ENCODE measurements around the gene PNLDC1. TPM values are rescaled to one million over a fixed set of nuclear protein-coding genes. Genes with fewer than 3 reads are reported as not detected.

PNLDC1 gene
- total and polyA plus RNA-seq, 9 of the 15 experiments (the other 6 are each of a cell fraction or from before 2014, with no cell fraction given) = 0.12 TPM; not detected in 8

DNA sequence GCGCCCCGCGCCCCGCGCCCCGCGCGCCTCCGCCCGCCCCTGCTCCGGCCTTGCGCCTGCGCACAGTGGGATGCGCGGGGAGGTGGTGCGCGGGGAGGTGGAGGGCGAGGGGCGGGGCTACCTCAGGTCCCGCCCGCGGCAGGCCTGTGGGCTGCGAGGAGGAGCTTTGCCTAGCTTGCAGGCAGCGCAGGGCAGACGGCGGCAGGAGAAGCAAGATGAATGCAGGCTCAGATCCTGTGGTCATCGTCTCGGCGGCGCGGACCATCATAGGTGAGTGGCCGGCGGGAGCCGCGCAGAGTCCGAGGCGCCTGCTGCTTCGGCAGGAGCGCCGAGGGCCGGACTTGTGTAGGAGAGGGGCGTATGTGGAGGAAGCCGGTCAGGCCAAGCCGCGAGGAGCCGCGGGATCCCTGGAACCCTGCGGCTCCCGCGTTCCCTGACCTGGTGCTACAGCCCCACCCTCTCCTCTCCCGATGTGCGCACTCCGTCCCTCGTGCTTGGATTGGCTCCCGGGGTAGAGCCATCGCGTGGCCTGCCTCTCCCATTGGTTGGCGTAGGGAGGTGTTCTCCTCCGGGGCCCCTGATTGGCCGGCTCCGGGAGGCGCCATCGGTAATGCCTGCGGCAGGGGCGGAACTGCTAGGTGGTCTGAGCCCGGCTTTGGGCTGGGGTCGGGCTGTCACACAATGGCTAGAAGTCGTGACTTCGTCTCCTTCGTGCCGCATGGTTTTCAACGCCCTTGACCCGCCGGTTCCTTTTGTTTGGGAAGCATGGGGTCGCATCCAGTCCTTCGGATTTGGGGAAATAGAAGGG is 38.0 kb upstream of the PNLDC1 start, which contains the start of gene ACAT2 (continued):
- TF ChIP-seq LCOR (CRISPR knock-in tag; IDR thresholded peaks at IDR 0.05) (peak; percentile 46; the same call in 1 of the 2 replicates), USF1 (CRISPR knock-in tag; IDR thresholded peaks at IDR 0.05) (0 out of 2 replicates have a peak, but pooled peaks have one; percentile 32), SUPT5H (IDR thresholded peaks at IDR 0.05) (peak; percentile 93), ZBTB17 (CRISPR knock-in tag; IDR thresholded peaks at IDR 0.05) (peak; percentile 87), SP1 (CRISPR knock-in tag; IDR thresholded peaks at IDR 0.05) (peak; percentile 84), SLC30A9 (CRISPR knock-in tag; IDR thresholded peaks at IDR 0.05) (no peak), ATF7 (IDR thresholded peaks at IDR 0.05) (peak; percentile 90), ZNF197 (CRISPR knock-in tag; IDR thresholded peaks at IDR 0.05; ENCODE audit: low read depth) (no peak), PATZ1 (CRISPR knock-in tag; IDR thresholded peaks at IDR 0.05; ENCODE audit: borderline replicate concordance) (no peak), FOXP1 (CRISPR knock-in tag; IDR thresholded peaks at IDR 0.05) (0 out of 2 replicates have a peak, but pooled peaks have one; percentile 75), NFRKB (IDR thresholded peaks at IDR 0.05; ENCODE audit: low read depth) (0 out of 2 replicates have a peak, but pooled peaks have one; percentile 39), ILK (tag; IDR thresholded peaks at IDR 0.05; ENCODE audit: borderline replicate concordance, low read depth) (no peak), CHD1 (IDR thresholded peaks at IDR 0.05; ENCODE audit: low read length) (peak; percentile 100), HMGN3 (IDR thresholded peaks at IDR 0.05; ENCODE audit: borderline replicate concordance, extremely low read depth, insufficient read length, low read depth, low read length) (peak; percentile 68)
- TF ChIP-seq, protein P1, sequence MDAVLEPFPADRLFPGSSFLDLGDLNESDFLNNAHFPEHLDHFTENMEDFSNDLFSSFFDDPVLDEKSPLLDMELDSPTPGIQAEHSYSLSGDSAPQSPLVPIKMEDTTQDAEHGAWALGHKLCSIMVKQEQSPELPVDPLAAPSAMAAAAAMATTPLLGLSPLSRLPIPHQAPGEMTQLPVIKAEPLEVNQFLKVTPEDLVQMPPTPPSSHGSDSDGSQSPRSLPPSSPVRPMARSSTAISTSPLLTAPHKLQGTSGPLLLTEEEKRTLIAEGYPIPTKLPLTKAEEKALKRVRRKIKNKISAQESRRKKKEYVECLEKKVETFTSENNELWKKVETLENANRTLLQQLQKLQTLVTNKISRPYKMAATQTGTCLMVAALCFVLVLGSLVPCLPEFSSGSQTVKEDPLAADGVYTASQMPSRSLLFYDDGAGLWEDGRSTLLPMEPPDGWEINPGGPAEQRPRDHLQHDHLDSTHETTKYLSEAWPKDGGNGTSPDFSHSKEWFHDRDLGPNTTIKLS (IDR thresholded peaks at IDR 0.05; ENCODE audit: borderline replicate concordance, low read depth) = peak; percentile 71; the same call in 1 of the 2 replicates
- TF ChIP-seq, protein P2, sequence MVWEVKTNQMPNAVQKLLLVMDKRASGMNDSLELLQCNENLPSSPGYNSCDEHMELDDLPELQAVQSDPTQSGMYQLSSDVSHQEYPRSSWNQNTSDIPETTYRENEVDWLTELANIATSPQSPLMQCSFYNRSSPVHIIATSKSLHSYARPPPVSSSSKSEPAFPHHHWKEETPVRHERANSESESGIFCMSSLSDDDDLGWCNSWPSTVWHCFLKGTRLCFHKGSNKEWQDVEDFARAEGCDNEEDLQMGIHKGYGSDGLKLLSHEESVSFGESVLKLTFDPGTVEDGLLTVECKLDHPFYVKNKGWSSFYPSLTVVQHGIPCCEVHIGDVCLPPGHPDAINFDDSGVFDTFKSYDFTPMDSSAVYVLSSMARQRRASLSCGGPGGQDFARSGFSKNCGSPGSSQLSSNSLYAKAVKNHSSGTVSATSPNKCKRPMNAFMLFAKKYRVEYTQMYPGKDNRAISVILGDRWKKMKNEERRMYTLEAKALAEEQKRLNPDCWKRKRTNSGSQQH (CRISPR knock-in tag; IDR thresholded peaks at IDR 0.05) = peak; percentile 53; the same call in 1 of the 2 replicates
